Measurements from ENCODE around the gene CRYBB1. TPM values are rescaled to one million over a fixed set of nuclear protein-coding genes. Genes with fewer than 3 reads are reported as not detected.

Gene CRYBB1
- total RNA-seq, 4 donors from 2014 or later = not detected

- TF ChIP-seq CTCF (IDR thresholded peaks at IDR 0.05) = no peak
- H3K4me1 ChIP-seq = no peaks in the 10 kb centered on the region
- no peak for DNase-seq (ENCODE audit: low spot score in 2 of 2)
- H3K27me3 ChIP-seq = no peaks in the 10 kb centered on the region
- H3K4me3 ChIP-seq = no peak overlapping the region
- no peaks in the 10 kb centered on the region for H3K9me3 ChIP-seq
- no peak overlapping the region for H3K27ac ChIP-seq
- H3K36me3 ChIP-seq = no peaks in the 10 kb centered on the region
- WGBS = 78% methylated on average over 4 of the region's 4 CpGs
These were observed 15.7 kb downstream of the CRYBB1 start for GRCh38 chr22:26602127-26602526.

GRCh38 chr22:26601726-26602125 is 16.1 kb downstream of the CRYBB1 start:
- 96% methylated on average over 12 of the region's 12 CpGs for WGBS
- no peak for DNase-seq (ENCODE audit: low spot score in 2 of 2)
- TF ChIP-seq CTCF (IDR thresholded peaks at IDR 0.05) (no peak), POLR2A (IDR thresholded peaks at IDR 0.05) (no peak), POLR2AphosphoS5 (IDR thresholded peaks at IDR 0.05) (no peak), EP300 (IDR thresholded peaks at IDR 0.05) (no peak)
- no peaks in the 10 kb centered on the region for H3K9me3 ChIP-seq
- no peaks in the 10 kb centered on the region for H3K4me1 ChIP-seq
- no peak overlapping the region for H3K27ac ChIP-seq
- no peaks in the 10 kb centered on the region for H3K27me3 ChIP-seq
- H3K36me3 ChIP-seq = no peaks in the 10 kb centered on the region
- no peak overlapping the region for H3K4me3 ChIP-seq

GRCh38 chr22:26599505-26599904 is 18.3 kb downstream of the CRYBB1 start:
- WGBS = 91% methylated on average over 11 of the region's 11 CpGs
- no peaks in the 10 kb centered on the region for H3K27me3 ChIP-seq
- no peak overlapping the region for H3K4me3 ChIP-seq
- no peak for DNase-seq (ENCODE audit: low spot score in 2 of 2)
- H3K36me3 ChIP-seq = no peaks in the 10 kb centered on the region
- no peaks in the 10 kb centered on the region for H3K9me3 ChIP-seq
- no peaks in the 10 kb centered on the region for H3K4me1 ChIP-seq
- TF ChIP-seq CTCF (IDR thresholded peaks at IDR 0.05) = no peak
- no peak for TF ChIP-seq POLR2AphosphoS5 (IDR thresholded peaks at IDR 0.05)
- no peak for TF ChIP-seq POLR2A (IDR thresholded peaks at IDR 0.05)
- TF ChIP-seq EP300 (IDR thresholded peaks at IDR 0.05) = no peak
- H3K27ac ChIP-seq = no peak overlapping the region

GRCh38 chr22:26597480-26597879 is 20.3 kb downstream of the CRYBB1 start:
- H3K4me1 ChIP-seq = no peaks in the 10 kb centered on the region
- no peak for TF ChIP-seq POLR2AphosphoS5 (IDR thresholded peaks at IDR 0.05)
- TF ChIP-seq EP300 (IDR thresholded peaks at IDR 0.05) = no peak
- no peak for TF ChIP-seq CTCF (IDR thresholded peaks at IDR 0.05)
- no peak for TF ChIP-seq POLR2A (IDR thresholded peaks at IDR 0.05)
- 82% methylated on average over 4 of the region's 4 CpGs for WGBS
- DNase-seq (ENCODE audit: low spot score in 2 of 2) = no peak
- no peaks in the 10 kb centered on the region for H3K9me3 ChIP-seq
- H3K27ac ChIP-seq = no peak overlapping the region
- H3K27me3 ChIP-seq = no peaks in the 10 kb centered on the region
- no peak overlapping the region for H3K4me3 ChIP-seq
- H3K36me3 ChIP-seq = no peaks in the 10 kb centered on the region

GRCh38 chr22:26597026-26597425 is 20.8 kb downstream of the CRYBB1 start:
- peaks cover 4% of the 10 kb centered on the region for H3K4me1 ChIP-seq
- no peaks in the 10 kb centered on the region for H3K9me3 ChIP-seq
- no peak for DNase-seq (ENCODE audit: low spot score in 2 of 2)
- H3K27me3 ChIP-seq = no peaks in the 10 kb centered on the region
- H3K4me3 ChIP-seq = no peak overlapping the region
- 78% methylated on average over 4 of the region's 4 CpGs for WGBS
- TF ChIP-seq POLR2AphosphoS5 (IDR thresholded peaks at IDR 0.05) (no peak), EP300 (IDR thresholded peaks at IDR 0.05) (no peak), POLR2A (IDR thresholded peaks at IDR 0.05) (no peak), CTCF (IDR thresholded peaks at IDR 0.05) (no peak)
- H3K36me3 ChIP-seq = no peaks in the 10 kb centered on the region
- no peak overlapping the region for H3K27ac ChIP-seq
